Posterior cingulate gyrus (tissue), 11 donors: Measurements from ENCODE around the gene AMPD3.

Source experiments
- DNase-seq, 10 donors: peaks; one replicate each; pipeline versions ENCODE4 v3.0.0 to v3.0.0-alpha.2; 2020 to 2021; ENCODE audit warnings: mixed read lengths in 3 of 10
- intact Hi-C: fragments of 100-400 bp; cut with DNase I; formaldehyde crosslinking; loops from one replicate; pipeline ENCODE4 v1.15.1; 2023

AMPD3 gene

DNA sequence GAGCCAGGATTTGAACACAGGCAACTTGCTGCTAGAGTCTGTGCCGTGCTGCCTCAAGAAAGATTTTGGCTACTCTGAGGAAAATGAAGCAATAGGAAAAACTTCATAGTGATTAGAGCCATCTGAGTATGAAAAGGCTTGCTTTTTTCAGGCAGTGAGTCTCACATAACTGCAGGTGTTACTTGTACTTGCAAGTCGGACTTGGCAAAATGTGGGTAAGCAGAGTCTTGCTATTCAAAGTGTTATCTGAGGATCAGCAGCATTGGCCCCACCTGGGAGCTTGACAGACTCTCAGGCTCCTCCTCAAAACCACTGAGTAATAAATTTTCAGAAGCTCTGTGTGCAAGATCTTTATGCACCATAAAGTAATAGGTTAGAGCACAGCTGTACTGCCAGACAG is 67.9 kb downstream of the AMPD3 start:
- no peak for DNase-seq
- intact Hi-C loops: no loop called here

DNA sequence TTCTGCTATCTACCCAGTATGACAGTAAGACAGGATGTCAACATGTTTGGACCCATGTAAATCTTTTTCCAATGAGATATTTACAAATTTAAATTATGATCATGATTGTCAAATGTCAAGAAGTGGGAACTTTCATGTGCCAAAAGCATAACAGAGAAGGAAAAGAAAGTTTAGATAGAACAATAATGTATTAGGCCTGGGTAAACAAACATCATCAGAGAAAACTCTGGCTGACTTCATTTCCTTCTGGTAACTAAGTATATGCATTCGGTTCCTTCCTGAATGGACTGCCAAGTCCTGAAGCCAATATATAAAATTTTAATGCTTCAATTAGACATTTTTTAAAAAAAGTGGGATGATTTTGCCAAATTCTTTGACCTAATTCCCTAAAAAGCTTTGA is 69.4 kb downstream of the AMPD3 start:
- intact Hi-C loops: no loop called here
- DNase-seq: no peak

- intact Hi-C loops: no loop called here
- DNase-seq: peak in 1 of 10 donors; percentile 32
Observed at GRCh38 chr11:10526974-10527918, 72.2 kb downstream of the AMPD3 start.

DNA sequence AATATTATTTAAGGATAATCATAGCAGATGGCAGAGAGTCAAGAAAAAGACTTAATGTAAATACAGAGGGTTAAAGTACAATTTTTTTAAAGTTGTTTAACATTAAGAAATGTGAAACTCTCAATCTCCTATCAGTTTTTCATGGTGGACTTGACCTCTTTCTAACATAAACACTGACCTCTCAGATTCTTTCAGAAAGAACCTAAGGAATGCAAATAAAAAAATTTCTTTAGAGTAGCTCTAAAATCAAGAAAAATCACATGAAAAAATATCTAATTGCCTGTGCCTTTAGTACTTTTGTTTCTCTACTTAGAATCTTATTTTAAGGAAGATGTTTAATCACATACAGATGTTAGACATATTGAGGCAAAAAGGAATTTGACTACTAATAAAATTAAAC is 73.1 kb downstream of the AMPD3 start:
- no peak for DNase-seq

GRCh38 chr11:10529279-10529678 is 74.2 kb downstream of the AMPD3 start:
- DNase-seq: no peak
- intact Hi-C loops: no loop called here

More for the DNA sequence above, 73.1 kb downstream of the AMPD3 start:
- intact Hi-C loops: no loop called here

DNA sequence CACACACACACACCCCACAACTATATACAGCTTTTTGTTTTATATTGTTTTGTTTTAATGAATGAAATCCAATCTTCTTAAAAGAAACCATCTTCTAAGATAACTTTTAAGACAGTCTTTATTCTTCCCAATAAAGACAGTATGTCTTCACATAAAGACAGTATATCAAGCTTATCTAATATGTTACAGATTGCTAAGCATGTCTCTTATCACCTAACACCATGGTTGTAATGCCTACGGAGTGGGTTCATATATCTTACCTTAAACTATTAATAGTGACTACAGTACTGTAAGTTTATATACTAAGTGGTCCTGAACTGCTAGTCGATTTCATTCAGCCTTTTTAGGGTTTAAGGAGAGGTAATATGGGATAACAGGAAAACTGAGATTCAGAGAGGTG is 77.5 kb downstream of the AMPD3 start:
- no peak for DNase-seq
- intact Hi-C loops: loop anchor here (5.0 kb wide), 1 partner anchor 80 kb away; no protein-coding TSS in a partner anchor

DNA sequence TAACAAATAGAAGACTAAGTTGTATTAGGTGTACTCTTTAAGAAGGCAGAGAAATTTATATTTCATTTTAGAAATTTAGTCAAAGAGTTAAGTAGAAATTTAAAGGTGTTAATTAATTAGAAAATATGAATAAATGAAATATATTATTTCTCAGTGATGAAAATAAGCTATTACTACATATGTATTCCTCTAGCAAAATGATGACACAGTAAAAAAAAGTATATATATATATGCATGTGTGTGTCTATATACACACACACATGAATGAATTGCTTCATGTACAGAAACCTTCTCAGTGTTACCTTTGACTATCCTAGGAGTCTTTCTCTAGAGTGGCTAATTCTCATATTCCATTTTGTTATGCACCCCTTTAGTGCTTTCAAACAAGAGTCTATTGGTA is 78.3 kb downstream of the AMPD3 start:
- DNase-seq: no peak
- intact Hi-C loops: loop anchor here (5.0 kb wide), 1 partner anchor 81 kb away; no protein-coding TSS in a partner anchor

DNA sequence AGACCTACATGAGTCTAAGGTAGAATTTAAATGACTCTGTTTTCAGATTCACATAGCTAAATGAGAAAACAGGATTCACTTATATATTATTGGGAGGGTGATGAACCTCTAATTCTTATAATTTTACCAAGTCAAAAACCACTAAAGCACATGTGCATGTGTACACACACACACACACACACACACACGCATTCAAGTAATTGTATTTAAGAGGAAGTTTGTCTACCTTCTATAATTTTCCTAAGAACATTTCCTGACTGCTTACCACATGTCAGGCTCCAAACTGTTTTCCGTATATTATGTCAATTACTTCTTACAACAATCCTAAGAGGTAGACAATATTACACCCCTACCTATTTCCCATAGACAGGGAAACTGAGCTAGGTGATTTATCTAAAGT is 79.3 kb downstream of the AMPD3 start:
- intact Hi-C loops: loop anchor here (5.0 kb wide), 1 partner anchor 82 kb away; no protein-coding TSS in a partner anchor
- DNase-seq: no peak

GRCh38 chr11:10537600-10537999 is 82.5 kb downstream of the AMPD3 start:
- intact Hi-C loops: no loop called here
- DNase-seq: no peak

- intact Hi-C loops: no loop called here
- no peak for DNase-seq
Observed at GRCh38 chr11:10538924-10539323, 83.9 kb downstream of the AMPD3 start.

DNA sequence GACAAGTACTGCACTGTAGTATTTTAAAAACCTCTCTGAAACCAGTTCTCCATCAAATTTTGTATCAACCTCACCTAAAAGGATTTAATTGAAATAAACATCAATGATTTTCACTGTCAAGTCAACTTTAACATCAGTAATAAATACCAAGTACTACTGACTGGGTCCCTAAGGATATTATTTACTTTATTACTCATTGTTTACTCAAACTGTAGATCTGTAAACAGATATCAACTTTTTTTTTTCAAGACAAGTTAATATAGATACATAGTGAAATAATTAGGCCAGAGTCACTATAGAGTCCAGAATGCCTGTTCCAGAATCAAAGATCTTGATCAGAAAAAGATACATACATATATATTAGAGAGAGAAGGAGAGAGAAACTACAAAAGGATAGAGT is 84.3 kb downstream of the AMPD3 start:
- intact Hi-C loops: no loop called here
- DNase-seq: no peak

DNA sequence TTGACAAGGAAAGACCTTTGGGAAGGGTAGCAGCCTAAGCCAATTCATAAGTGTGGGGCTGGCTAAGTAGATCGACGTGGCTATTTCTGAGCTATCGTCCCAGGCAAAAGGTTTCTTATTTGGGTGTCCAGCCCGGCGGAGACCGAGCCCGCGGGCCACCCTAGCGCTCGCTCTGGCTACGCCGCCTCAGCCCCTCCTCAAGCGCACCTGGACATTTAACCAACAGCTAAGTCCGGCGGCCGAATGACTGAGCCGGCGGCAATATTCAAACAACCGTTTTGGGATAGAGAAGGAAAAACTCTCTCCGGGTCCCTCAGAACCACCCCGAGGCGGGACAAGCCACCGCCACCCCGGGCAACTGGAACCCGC is 85.5 kb downstream of the AMPD3 start:
- intact Hi-C loops: no loop called here
- DNase-seq: peak in 8 of 10 donors; percentile 33 to 91 (median 56)

DNA sequence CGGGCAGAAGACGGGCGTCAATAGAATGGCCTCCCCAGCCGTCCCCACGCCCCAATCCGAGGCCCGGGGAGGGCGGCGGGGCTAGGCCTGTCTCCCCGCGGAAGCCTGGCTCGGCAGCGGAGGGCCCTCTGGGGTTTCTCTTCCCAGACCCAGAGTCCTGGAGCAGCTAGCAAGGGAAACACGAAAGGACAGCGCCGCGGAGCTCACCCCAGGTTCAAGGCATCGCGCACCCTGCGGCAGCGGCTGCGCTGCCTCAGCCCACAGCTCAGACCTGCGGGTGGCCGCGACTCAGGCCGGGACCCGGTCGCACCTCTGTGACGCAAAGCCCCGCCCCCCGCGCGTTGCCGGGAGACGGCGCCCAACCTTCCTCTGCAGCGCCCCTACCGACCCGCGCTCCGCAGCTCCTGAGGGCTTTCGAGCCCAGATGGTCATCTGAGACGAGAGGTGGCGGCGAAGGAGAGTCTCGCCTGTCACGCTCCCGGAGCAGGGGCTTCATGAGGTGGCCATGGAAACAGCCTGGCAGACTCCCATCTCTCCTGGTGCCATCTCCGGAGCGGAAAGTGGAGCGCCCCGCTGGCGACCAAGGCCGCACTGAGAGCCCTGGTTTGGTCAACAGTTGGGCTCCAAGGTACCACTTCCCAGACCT is 86.0 kb downstream of the AMPD3 start, which contains the start of gene RNF141:
Gene RNF141, minus strand, starts transcription at position 273 of the 646 bp plus-strand sequence. CDS start 7,029 bp downstream, outside the sequence.
- DNase-seq: peak; percentile 92 to 99 (median 96)
- intact Hi-C loops: no loop called here

DNA sequence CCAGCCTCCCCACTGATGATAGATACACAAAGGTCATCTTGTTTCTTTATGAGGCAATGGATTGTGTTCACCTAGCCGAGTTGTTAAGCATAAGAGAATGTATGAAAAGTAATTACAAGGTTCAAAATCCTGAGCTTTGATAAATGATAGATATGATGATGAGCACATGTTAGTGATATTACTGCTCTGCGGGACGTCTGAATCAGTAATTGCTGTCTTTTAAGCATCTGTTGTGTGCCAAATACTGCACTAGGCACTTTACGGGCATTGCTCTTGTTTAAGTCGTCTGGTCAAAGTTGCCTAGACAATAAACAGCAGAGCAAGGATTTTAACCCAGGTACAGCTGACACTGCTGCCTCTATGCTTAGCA is 86.5 kb downstream of the AMPD3 start:
- intact Hi-C loops: no loop called here
- no peak for DNase-seq

DNA sequence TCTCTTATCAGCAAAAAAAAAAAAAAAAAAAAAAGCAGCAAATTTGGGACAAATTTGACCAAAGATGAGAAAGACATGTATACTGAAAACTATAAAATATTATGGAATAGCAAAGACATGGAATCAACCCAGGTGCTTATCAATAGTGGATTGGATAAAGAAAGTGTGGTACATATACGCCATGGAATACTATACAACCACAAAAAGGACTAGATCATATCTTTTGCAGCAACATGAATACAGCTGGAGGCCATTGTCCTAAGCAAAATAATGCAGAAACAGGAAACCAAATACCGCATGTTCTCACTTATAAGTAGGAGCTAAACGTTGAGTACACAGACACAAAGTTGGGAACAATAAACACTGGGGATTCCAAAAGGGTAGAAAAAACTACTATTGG is 87.7 kb downstream of the AMPD3 start:
- intact Hi-C loops: no loop called here

DNA sequence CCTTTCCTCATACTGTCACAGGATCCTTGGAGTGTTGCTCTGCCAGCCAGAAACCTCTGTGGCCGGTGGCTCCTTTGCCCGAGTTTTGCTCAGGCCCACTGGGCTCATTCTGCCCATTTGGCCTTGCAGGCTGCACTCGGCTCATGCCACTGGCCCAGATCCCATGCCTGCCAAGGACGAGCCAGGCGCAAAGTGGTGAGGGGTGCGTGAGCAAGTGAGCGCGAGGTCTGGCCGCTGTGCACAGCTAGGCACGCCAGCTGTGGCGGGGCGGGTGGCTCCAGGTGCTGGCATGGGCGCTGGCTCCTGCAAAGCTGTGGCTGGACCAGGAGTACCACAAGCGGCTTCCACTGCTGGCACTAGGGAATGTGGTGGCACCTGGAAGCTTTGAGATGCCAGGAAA is 88.7 kb downstream of the AMPD3 start:
- DNase-seq: peak in 2 of 10 donors; percentile 46 to 80
- intact Hi-C loops: no loop called here

More for the DNA sequence above, 87.7 kb downstream of the AMPD3 start:
- no peak for DNase-seq

- peak in 1 of 10 donors; percentile 69 for DNase-seq
- intact Hi-C loops: no loop called here
Observed at GRCh38 chr11:10544491-10545465, 89.7 kb downstream of the AMPD3 start.

GRCh38 chr11:10550503-10551289 is 95.6 kb downstream of the AMPD3 start:
- intact Hi-C loops: no loop called here

GRCh38 chr11:10551290-10551592 is 96.2 kb downstream of the AMPD3 start:
- intact Hi-C loops: no loop called here

More at GRCh38 chr11:10550503-10551289, 95.6 kb downstream of the AMPD3 start:
- no peak for DNase-seq

More at GRCh38 chr11:10551290-10551592, 96.2 kb downstream of the AMPD3 start:
- DNase-seq: no peak
